NB4 (cell line): ENCODE results near the gene NFIA.

ENCODE experiments used
- DNase-seq: peaks from one replicate; pipeline ENCODE4 v3.0.0; 2010; ENCODE audit warnings: low read depth
- H3K4me3 ChIP-seq: one replicate; pipeline ENCODE4 v1.5.1; 2011; ENCODE audit warnings: mild to moderate bottlenecking, low read depth, low read length, moderate library complexity
- MYC ChIP-seq: IDR thresholded peaks from 2 replicates; pipeline ENCODE4 v1.6.1; 2011; ENCODE audit warnings: low read depth, low read length
- POLR2A ChIP-seq: IDR thresholded peaks from 2 replicates; pipeline ENCODE4 v1.6.1; 2011; ENCODE audit warnings: mild to moderate bottlenecking; ENCODE audit not compliant: insufficient read length; ENCODE audit errors: extremely low read depth
- TF ChIP-seq, protein P1 (sequence below): IDR thresholded peaks from one replicate; pipeline ENCODE4 v1.5.1; 2012; ENCODE audit warnings: low read depth, low read length
- TF ChIP-seq, protein P2 (sequence below): IDR thresholded peaks from 2 replicates; pipeline ENCODE4 v1.6.1; 2011; ENCODE audit warnings: low read depth, low read length

NFIA gene

GRCh38 chr1:61282387-61282786, 200.0 kb downstream of the NFIA start:
- H3K4me3 ChIP-seq, result no peak overlapping the region
- no peak for TF ChIP-seq MYC
- TF ChIP-seq POLR2A, result no peak
- TF ChIP-seq, protein P1, sequence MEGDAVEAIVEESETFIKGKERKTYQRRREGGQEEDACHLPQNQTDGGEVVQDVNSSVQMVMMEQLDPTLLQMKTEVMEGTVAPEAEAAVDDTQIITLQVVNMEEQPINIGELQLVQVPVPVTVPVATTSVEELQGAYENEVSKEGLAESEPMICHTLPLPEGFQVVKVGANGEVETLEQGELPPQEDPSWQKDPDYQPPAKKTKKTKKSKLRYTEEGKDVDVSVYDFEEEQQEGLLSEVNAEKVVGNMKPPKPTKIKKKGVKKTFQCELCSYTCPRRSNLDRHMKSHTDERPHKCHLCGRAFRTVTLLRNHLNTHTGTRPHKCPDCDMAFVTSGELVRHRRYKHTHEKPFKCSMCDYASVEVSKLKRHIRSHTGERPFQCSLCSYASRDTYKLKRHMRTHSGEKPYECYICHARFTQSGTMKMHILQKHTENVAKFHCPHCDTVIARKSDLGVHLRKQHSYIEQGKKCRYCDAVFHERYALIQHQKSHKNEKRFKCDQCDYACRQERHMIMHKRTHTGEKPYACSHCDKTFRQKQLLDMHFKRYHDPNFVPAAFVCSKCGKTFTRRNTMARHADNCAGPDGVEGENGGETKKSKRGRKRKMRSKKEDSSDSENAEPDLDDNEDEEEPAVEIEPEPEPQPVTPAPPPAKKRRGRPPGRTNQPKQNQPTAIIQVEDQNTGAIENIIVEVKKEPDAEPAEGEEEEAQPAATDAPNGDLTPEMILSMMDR, result no peak
- TF ChIP-seq, protein P2, sequence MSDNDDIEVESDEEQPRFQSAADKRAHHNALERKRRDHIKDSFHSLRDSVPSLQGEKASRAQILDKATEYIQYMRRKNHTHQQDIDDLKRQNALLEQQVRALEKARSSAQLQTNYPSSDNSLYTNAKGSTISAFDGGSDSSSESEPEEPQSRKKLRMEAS, result no peak

DNA sequence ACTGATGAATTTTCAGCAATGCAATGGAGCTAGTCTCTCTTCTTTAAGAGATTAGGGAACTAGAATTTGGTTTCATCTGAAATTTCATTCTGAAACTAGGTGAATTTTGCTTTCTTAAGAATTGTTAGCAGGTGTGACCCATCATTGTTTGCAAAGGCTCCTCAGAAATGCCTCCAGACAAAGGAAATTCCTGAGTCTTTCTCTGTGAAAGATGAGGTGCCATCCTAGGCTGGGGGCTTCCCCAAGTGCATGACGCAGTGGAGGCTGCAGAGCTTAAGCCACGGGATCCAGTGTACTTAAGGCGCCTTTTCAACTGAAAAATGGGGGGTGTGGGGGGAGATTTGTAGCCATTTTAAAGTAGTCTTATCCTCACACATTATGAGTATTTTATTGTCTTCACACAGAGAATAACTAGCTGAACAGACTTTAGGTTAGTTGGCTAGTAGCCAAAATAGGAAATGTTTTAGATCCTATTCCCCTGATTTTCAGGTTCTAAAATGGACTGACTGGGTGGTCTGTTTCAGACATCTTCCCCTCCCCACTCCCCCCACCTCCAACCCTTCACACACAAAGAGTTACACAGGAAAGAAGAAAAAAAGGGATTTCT, 202.0 kb downstream of the NFIA start:
- no peak overlapping the region for H3K4me3 ChIP-seq
- TF ChIP-seq MYC (no peak), POLR2A (no peak)
- TF ChIP-seq, protein P1, result no peak
- TF ChIP-seq, protein P2, result no peak
- DNase-seq, result no peak

More at GRCh38 chr1:61282387-61282786, 200.0 kb downstream of the NFIA start:
- DNase-seq, result no peak

DNA sequence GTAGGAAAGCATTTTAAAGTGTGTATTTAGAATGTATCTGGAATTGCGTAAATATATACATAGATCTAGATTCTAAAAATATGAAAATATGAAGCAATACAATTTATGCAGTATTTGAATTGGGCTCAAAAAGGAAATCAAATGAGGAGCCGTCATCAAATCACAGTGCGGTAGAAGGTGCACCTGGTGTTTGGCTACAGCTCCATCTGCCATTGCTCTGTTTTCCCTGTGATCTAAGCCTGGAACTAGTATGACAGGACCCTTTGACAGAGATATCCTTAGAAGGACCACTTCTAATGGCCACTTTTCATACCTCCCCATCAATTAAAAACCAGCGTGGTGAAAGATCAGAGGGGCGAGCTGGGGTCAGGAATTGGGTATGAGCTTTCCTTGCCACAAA, 202.6 kb downstream of the NFIA start:
- DNase-seq, result no peak

DNA sequence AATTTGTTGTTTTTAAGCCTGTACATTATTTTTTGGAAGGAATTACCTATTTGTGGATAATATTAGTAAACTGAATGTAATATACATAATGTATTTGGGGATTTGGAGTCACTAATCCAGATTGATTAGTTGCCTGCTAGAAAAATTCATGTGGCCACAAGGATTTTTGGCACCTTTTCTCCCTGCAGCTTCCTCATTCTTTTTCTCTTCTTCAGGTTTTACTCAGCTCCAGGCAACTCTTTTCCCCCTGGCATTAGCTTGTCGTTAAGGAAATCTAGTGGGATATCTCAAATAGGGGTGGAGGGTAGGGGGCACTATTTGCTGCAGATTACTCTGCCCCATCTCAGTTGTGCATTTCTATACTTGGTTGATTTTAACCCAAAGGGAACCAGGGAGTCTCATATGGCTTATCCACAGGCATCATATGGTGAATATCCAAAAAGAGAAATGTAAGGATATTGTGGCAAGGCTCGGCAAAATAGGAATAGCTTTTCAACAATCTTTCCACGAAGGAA, 203.1 kb downstream of the NFIA start:
- no peak for DNase-seq

More for the DNA sequence above, 202.6 kb downstream of the NFIA start:
- TF ChIP-seq, protein P1, result no peak
- TF ChIP-seq MYC (no peak), POLR2A (no peak)
- no peak overlapping the region for H3K4me3 ChIP-seq

GRCh38 chr1:61287014-61287413, 204.7 kb downstream of the NFIA start:
- DNase-seq, result no peak
- TF ChIP-seq, protein P1, result no peak
- TF ChIP-seq MYC (no peak), POLR2A (no peak)
- TF ChIP-seq, protein P2, result no peak
- H3K4me3 ChIP-seq, result no peak overlapping the region

More for the DNA sequence above, 203.1 kb downstream of the NFIA start:
- H3K4me3 ChIP-seq, result no peak overlapping the region
- TF ChIP-seq POLR2A, result no peak
- TF ChIP-seq MYC, result no peak
- TF ChIP-seq, protein P2, result no peak
- TF ChIP-seq, protein P1, result no peak
